ACC112 (cell line): ENCODE measurements around the gene KSR1.

Experiments
- H2AFZ ChIP-seq: fragments of 200-600 bp; sonication (generic); one replicate; pipeline ENCODE4 v1.6.0; 2017; ENCODE audit warnings: antibody characterized with exemption, low read length; ENCODE audit not compliant: unreplicated experiment
- H3K27ac ChIP-seq: fragments of 200-600 bp; sonication (generic); 2 replicates; pipeline ENCODE4 v1.5.1; 2014; ENCODE audit warnings: low read depth, mild to moderate bottlenecking, antibody characterized with exemption, low read length, moderate library complexity
- H3K27me3 ChIP-seq: fragments of 200-600 bp; sonication (generic); 2 replicates; pipeline ENCODE4 v1.6.1; 2014; ENCODE audit warnings: mild to moderate bottlenecking, antibody characterized with exemption, low read length, moderate library complexity, mixed read lengths; ENCODE audit not compliant: insufficient read depth
- H3K36me3 ChIP-seq: fragments of 200-600 bp; sonication (generic); 2 replicates; pipeline ENCODE4 v1.6.1; 2016; ENCODE audit warnings: mild to moderate bottlenecking, antibody characterized with exemption, low read length, moderate library complexity, mixed read lengths; ENCODE audit not compliant: insufficient read depth
- H3K4me1 ChIP-seq: fragments of 200-600 bp; sonication (generic); one replicate; pipeline ENCODE4 v1.6.1; 2016; ENCODE audit warnings: low read length, mixed read lengths; ENCODE audit not compliant: insufficient read depth, unreplicated experiment, control insufficient read depth
- H3K4me3 ChIP-seq: fragments of 200-600 bp; sonication (generic); 2 replicates; pipeline ENCODE4 v1.5.1; 2014; ENCODE audit warnings: mild to moderate bottlenecking, low read depth, low read length
- H3K79me2 ChIP-seq: fragments of 200-600 bp; sonication (generic); one replicate; pipeline ENCODE4 v1.6.0; 2016; ENCODE audit warnings: low read length; ENCODE audit not compliant: control insufficient read depth, unreplicated experiment, insufficient read depth

KSR1 gene

DNA sequence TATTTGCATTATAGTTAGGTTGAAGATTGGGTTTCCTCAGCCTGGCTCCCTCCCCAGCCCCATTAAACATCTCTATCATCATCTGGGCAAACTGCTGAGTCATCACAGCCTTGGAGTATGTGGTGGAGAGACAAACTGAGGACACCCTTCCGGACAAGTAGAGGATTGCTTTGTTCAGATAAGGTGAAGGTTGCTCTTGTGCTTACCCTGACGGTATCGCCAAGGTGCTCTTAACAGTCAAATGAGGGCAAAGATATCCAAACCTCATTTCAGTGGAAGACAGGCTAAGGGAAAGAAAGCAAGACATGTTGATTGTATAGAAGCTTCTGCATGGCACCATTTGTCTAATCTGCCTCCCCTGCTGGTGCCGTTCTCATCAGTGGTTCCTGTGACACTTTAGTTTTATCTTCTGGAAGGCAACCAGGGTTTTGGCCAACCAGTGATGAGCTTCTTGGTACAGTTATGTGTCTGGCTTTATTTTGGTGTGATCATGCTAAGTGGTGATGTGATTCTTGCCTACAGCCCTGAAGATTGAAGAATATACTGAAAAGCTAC lies 117.8 kb downstream of the KSR1 start:
- Histone ChIP-seq H3K79me2 (no peaks in the 10 kb centered on the region), H3K4me1 (peaks cover 39% of the 10 kb centered on the region), H3K27ac (peak overlapping the region; percentile 12; the same call in 1 of the 2 replicates), H2AFZ (no peak overlapping the region), H3K27me3 (no peaks in the 10 kb centered on the region), H3K36me3 (no peaks in the 10 kb centered on the region), H3K4me3 (no peak overlapping the region)

DNA sequence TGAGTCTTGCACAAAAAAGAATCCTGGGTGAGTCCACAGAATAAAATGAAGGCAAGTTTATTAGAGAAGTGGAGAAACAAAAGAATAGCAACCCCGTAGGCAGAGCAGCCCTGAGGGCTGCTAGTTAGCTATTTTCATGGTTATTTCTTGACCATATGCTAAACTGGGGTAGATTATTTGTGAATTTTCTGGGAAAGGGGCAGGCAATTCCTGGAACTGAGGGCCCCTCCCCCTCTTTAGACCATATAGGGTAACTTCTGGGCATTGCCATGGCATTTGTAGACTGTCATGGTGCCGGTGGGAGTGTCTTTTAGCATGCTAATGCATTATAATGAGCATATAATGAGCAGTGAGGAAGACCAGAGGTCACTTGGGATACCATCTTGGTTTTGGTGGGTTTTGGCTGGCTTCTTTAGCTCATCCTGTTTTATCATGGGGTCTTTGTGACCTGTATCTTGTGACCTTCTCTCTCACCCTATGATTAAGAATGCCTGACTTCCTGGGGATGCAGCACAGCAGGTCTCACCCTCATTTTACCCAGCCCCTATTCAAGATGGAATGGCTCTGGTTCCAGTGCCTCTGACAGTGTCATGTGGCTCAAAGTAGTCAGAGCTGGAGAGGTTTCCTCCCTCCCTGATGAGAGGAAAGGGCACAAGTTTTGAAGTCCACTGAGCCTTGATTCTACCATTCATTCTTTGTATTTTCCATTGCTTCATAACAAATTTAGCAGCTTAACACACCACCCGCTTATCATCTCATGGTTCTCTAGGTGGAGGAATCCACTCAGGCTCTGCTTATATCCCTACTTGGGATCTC lies 119.1 kb downstream of the KSR1 start:
- Histone ChIP-seq H2AFZ (no peak overlapping the region), H3K4me1 (peaks cover 39% of the 10 kb centered on the region), H3K36me3 (no peaks in the 10 kb centered on the region), H3K27ac (no peak overlapping the region), H3K27me3 (no peaks in the 10 kb centered on the region), H3K79me2 (no peaks in the 10 kb centered on the region), H3K4me3 (no peak overlapping the region)

DNA sequence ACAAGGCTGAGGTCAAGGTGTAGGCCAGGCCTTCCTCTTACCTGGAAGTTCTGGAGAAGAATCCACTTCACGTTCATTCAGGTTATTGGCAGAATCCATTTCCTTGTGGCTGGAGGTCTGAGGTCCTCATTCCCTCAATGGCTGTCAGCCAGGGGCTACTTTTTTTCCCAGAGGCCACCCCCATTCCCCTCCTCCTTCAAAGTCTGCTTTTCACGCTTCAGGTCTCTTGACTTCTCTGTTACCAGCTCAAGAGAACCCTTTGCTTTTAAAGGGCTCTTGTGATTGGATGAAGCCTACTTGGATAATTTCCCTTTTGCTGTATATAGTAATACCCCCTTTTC lies 119.6 kb downstream of the KSR1 start:
- no peak overlapping the region for H2AFZ ChIP-seq
- peaks cover 39% of the 10 kb centered on the region for H3K4me1 ChIP-seq
- no peaks in the 10 kb centered on the region for H3K79me2 ChIP-seq
- no peaks in the 10 kb centered on the region for H3K27me3 ChIP-seq
- H3K27ac ChIP-seq, result no peak overlapping the region
- H3K36me3 ChIP-seq, result no peaks in the 10 kb centered on the region
- no peak overlapping the region for H3K4me3 ChIP-seq

DNA sequence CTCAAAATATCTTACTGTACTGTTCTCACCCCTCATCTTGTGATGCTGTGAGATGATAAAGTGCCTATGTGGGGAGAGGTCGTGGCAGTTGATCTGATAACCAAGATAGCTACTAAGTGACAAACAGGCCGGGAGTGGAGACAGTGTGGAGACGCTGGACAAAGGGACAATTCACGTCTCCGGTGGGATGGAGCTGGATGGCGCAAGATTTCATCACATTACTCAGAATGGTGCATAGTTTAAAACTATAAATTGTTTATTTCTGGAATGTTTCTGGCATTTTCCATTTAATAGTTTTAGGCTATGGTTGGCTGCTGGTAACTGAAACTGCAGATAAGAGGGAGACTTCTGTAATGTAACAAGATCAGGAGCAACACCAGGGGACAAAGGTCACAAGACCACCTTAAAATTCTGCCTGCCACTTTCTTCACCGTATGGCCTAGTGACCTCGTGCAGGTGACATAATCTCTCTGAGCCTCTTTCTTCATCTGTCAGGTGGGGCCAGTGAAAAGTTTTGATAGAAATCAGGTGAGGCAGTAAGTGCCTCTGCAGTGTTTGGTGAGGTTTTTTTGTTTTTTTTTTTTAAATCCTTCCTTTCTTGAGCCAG lies 120.3 kb downstream of the KSR1 start:
- H3K79me2 ChIP-seq, result no peaks in the 10 kb centered on the region
- no peaks in the 10 kb centered on the region for H3K36me3 ChIP-seq
- H2AFZ ChIP-seq, result no peak overlapping the region
- H3K27ac ChIP-seq, result peak overlapping the region; percentile 14; the same call in 1 of the 2 replicates
- H3K4me1 ChIP-seq, result peaks cover 39% of the 10 kb centered on the region
- no peaks in the 10 kb centered on the region for H3K27me3 ChIP-seq
- no peak overlapping the region for H3K4me3 ChIP-seq

DNA sequence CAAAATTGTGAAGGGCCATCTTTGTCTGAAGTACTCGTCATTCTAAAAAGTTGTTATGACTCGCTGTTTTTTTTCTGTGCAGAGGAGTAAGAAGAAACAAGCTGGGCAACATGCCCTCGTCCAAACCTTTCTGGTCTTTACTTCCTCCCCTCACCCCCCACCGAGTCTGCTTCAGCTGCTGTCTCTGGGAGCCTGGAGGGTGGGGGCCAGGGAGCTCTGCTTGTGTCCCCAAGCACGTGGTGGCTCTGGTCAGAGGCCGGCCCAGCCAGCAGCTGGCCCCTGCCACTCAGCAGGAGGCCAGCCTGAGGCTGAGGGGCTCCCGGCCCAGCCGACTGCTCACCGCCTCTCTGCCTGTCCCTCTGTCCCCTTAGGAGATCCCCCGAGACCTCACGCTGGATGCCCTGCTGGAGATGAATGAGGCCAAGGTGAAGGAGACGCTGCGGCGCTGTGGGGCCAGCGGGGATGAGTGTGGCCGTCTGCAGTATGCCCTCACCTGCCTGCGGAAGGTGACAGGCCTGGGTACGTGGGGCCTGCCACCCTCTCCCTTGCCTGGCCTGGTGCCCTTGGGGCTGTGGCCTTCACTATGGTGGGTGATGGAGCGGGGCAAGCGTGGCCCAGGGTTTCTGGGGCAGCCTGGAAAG lies 121.0 kb downstream of the KSR1 start:
- no peak overlapping the region for H2AFZ ChIP-seq
- H3K27me3 ChIP-seq, result no peaks in the 10 kb centered on the region
- peak overlapping the region; percentile 14; the same call in 1 of the 2 replicates for H3K27ac ChIP-seq
- no peaks in the 10 kb centered on the region for H3K79me2 ChIP-seq
- no peaks in the 10 kb centered on the region for H3K36me3 ChIP-seq
- no peak overlapping the region for H3K4me3 ChIP-seq
- peaks cover 37% of the 10 kb centered on the region for H3K4me1 ChIP-seq

DNA sequence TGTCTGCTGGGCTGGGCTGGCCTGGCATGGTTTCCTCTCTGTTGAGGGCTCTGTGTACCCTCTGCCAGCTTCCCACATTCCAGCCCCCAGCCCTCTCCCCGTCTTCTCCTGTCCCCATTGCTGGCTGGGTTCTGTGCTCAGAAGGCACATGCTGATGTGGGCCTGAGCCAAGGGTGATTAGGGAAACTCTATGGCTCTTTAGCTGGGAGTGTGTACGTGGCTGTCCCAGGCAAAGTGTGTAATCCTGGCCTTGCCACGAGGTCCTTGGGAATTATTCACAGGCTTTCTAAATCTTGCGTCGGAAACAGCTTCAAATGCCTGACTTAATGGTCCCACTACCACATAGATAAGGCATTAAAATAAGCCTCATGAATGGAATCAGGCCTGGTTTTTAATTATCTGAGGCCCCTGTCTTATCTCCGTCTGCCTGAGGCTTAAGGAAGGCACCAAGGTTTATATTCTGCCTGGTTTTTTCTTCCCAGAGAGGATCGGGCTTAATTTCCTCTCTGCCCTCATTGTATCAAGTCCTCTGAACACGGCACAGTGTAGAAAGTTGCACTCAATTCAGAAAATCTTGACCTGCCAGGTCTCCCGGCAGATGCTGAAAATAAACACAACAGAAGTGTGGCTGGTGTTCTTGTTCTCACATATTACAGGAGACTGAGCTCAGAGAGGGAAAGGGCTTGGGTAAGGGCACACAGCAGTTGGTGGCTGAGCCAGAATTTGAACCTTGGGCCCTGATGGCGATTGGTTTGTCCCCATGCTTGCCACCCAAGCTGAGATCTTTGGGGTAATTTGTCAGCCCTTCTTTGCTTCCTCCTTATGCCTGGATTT lies 121.9 kb downstream of the KSR1 start:
- Histone ChIP-seq H2AFZ (no peak overlapping the region), H3K4me1 (peaks cover 32% of the 10 kb centered on the region), H3K27ac (peak overlapping the region; percentile 4; the same call in 1 of the 2 replicates)

DNA sequence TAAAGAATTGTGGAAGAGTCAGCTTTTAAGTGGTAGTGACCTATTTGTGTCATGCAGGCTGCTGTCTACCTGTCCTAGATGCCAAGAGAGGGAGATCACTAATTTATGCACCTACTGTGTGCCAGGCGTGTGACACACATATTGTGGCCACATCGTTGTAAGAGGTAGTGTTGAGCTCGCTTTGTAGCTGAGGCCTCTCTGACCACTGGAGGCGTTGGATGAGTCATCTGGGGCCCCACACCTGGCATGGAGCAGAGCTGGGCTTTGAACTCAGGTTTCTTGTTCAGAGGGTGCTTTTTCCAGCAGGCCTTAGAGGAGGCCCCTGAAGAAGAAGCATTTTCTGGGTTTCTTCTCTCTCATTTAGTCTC lies 122.5 kb downstream of the KSR1 start:
- H3K79me2 ChIP-seq, result no peaks in the 10 kb centered on the region
- peaks cover 26% of the 10 kb centered on the region for H3K4me1 ChIP-seq
- H3K27ac ChIP-seq, result no peak overlapping the region
- no peak overlapping the region for H3K4me3 ChIP-seq
- no peak overlapping the region for H2AFZ ChIP-seq
- no peaks in the 10 kb centered on the region for H3K36me3 ChIP-seq
- H3K27me3 ChIP-seq, result no peaks in the 10 kb centered on the region

More for the DNA sequence above, 121.9 kb downstream of the KSR1 start:
- H3K36me3 ChIP-seq, result no peaks in the 10 kb centered on the region
- no peaks in the 10 kb centered on the region for H3K27me3 ChIP-seq
- H3K4me3 ChIP-seq, result no peak overlapping the region
- no peaks in the 10 kb centered on the region for H3K79me2 ChIP-seq

DNA sequence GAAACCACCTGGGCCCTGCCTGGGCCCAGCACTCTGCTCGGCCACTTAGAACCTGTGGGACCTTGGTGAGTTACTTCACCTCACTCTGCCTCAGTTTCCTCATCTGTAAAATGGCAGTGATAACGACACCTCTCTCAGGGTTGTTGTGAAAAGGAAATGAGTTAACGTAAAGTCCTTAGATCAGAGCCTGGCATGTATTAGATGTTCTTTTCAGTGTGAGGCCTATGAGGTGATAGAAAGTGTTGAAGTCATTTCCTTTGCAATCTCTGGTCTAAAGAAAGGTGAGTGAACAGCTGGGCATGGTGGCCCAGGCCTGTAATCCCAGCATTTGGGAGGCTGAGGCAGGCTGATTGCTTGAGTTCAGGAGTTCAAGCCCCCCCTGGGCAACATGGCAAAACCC lies 123.1 kb downstream of the KSR1 start:
- Histone ChIP-seq H3K36me3 (no peaks in the 10 kb centered on the region), H3K27ac (no peak overlapping the region), H3K4me1 (peaks cover 21% of the 10 kb centered on the region), H3K4me3 (no peak overlapping the region), H3K79me2 (no peaks in the 10 kb centered on the region), H2AFZ (no peak overlapping the region), H3K27me3 (no peaks in the 10 kb centered on the region)

DNA sequence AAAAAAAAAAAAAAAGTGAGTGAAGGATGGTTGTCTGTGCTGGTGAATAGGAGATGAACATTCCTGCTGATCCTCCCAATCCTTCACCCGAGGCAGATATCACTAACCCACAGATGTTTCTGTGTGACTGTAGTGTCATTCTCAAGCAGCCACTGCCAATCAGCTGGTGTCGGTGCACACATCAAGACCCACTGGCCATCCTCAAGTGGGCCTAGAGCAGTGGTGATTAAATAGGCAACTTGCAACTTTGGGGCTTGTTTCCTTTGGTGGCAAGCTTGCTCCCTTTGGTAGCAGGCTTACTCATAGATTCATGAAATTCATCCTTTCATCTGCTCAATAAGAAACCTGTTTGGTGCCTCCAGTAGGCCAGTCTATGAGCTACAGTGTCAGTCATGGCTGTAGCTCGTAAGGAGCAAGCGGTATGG lies 123.7 kb downstream of the KSR1 start:
- H3K4me1 ChIP-seq, result peaks cover 21% of the 10 kb centered on the region
- H3K36me3 ChIP-seq, result no peaks in the 10 kb centered on the region
- H2AFZ ChIP-seq, result no peak overlapping the region
- H3K27me3 ChIP-seq, result no peaks in the 10 kb centered on the region
- H3K27ac ChIP-seq, result no peak overlapping the region
- no peaks in the 10 kb centered on the region for H3K79me2 ChIP-seq
- no peak overlapping the region for H3K4me3 ChIP-seq

DNA sequence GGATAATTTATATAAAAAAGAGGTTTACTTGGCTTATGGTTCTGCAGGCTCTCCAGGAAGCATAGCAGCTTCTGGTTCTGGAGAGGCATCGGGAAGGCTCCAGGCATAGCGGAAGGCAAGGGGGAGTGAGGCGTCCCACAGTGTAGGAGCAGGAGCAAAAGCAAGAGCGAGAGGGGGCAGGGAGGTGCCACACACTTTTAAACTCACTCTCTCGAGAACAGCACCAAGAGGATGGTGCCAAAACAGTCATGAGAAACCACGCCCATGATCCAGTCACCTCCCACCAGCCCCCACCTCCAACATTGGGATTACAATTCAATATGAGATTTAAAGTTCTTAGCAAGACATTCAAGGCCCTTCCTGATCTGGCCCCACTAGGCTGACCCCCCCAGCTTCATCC lies 124.8 kb downstream of the KSR1 start:
- Histone ChIP-seq H3K4me1 (peaks cover 29% of the 10 kb centered on the region), H3K36me3 (no peaks in the 10 kb centered on the region)

More for the DNA sequence above, 124.8 kb downstream of the KSR1 start:
- H3K27me3 ChIP-seq, result no peaks in the 10 kb centered on the region
- no peaks in the 10 kb centered on the region for H3K79me2 ChIP-seq
- no peak overlapping the region for H3K4me3 ChIP-seq
- H3K27ac ChIP-seq, result no peak overlapping the region
- H2AFZ ChIP-seq, result no peak overlapping the region
